GM12872 (cell line): Measurements from ENCODE around the gene HIPK2.

Experiments
- CTCF ChIP-seq: IDR thresholded peaks from 3 replicates; pipeline ENCODE4 v1.5.1; 2011; ENCODE audit warnings: low read depth, mild to moderate bottlenecking, low read length, moderate library complexity; ENCODE audit not compliant: insufficient read depth

Gene HIPK2

GRCh38 chr7:139673762-139674161, 104.0 kb downstream of the HIPK2 start:
- no peak for TF ChIP-seq CTCF

- 0 out of 3 replicates have a peak, but pooled peaks have one; percentile 22 for TF ChIP-seq CTCF
Measured at GRCh38 chr7:139673230-139673629, 104.6 kb downstream of the HIPK2 start.

GRCh38 chr7:139671967-139672366, 105.8 kb downstream of the HIPK2 start:
- no peak for TF ChIP-seq CTCF

GRCh38 chr7:139669106-139670061, 108.4 kb downstream of the HIPK2 start:
- TF ChIP-seq CTCF, result no peak

GRCh38 chr7:139667377-139667776, 110.4 kb downstream of the HIPK2 start:
- TF ChIP-seq CTCF, result no peak

GRCh38 chr7:139666501-139666900, 111.3 kb downstream of the HIPK2 start:
- no peak for TF ChIP-seq CTCF

- TF ChIP-seq CTCF, result no peak
Measured at GRCh38 chr7:139664434-139664833, 113.4 kb downstream of the HIPK2 start.
